ENCODE measurements around the gene HM13.
"Not testable (repeated sequence)": the region's sequence is repeated elsewhere in the genome, so short reads cannot be mapped to it uniquely, and the experiment has no call there.

Gene HM13

GRCh38 chr20:31500527-31500926 lies 13.7 kb upstream of the HM13 start:
- DNase-seq (ENCODE audit: low read depth): no peak

GRCh38 chr20:31502884-31503673 lies 11.2 kb upstream of the HM13 start:
- peak; percentile 37 for DNase-seq (ENCODE audit: low read depth)

- DNase-seq (ENCODE audit: low read depth): no peak
Measured at GRCh38 chr20:31505903-31506302, 8.3 kb upstream of the HM13 start.

- DNase-seq (ENCODE audit: low read depth): no peak
Measured at GRCh38 chr20:31508517-31509244, 5.6 kb upstream of the HM13 start.

- DNase-seq (ENCODE audit: low read depth): no peak
Measured at GRCh38 chr20:31515072-31515774, 981 bp downstream of the HM13 start.

GRCh38 chr20:31515775-31516107 lies 1.5 kb downstream of the HM13 start:
- no peak for DNase-seq (ENCODE audit: low read depth)

- DNase-seq (ENCODE audit: low read depth): no peak
Measured at GRCh38 chr20:31516166-31516565, 1.9 kb downstream of the HM13 start.

- no peak for DNase-seq (ENCODE audit: low read depth)
Measured at GRCh38 chr20:31516651-31517050, 2.4 kb downstream of the HM13 start.

- no peak for DNase-seq (ENCODE audit: low read depth)
Measured at GRCh38 chr20:31517373-31517772, 3.1 kb downstream of the HM13 start.

- not testable (repeated sequence) for DNase-seq (ENCODE audit: low read depth)
Measured at GRCh38 chr20:31521267-31521666, 7.0 kb downstream of the HM13 start.

GRCh38 chr20:31522731-31523130 lies 8.5 kb downstream of the HM13 start:
- no peak for DNase-seq (ENCODE audit: low read depth)

- DNase-seq (ENCODE audit: low read depth): no peak
Measured at GRCh38 chr20:31523361-31524283, 9.4 kb downstream of the HM13 start.

- DNase-seq (ENCODE audit: low read depth): no peak
Measured at GRCh38 chr20:31527266-31527665, 13.0 kb downstream of the HM13 start.

GRCh38 chr20:31535298-31535697 lies 21.1 kb downstream of the HM13 start:
- DNase-seq (ENCODE audit: low read depth): no peak

- no peak for DNase-seq (ENCODE audit: low read depth)
Measured at GRCh38 chr20:31536575-31536974, 22.3 kb downstream of the HM13 start.

- DNase-seq (ENCODE audit: low read depth): no peak
Measured at GRCh38 chr20:31537116-31537871, 23.1 kb downstream of the HM13 start.

GRCh38 chr20:31537890-31538289 lies 23.6 kb downstream of the HM13 start:
- no peak for DNase-seq (ENCODE audit: low read depth)

GRCh38 chr20:31538326-31538725 lies 24.1 kb downstream of the HM13 start:
- DNase-seq (ENCODE audit: low read depth): no peak

- DNase-seq (ENCODE audit: low read depth): not testable (repeated sequence)
Measured at GRCh38 chr20:31539636-31540035, 25.4 kb downstream of the HM13 start.

- DNase-seq (ENCODE audit: low read depth): no peak
Measured at GRCh38 chr20:31540406-31540805, 26.2 kb downstream of the HM13 start.

- DNase-seq (ENCODE audit: low read depth): peak; percentile 46
Measured at GRCh38 chr20:31542201-31542842, 28.1 kb downstream of the HM13 start.
